ENCODE results near the gene SYNPO2.
"Not testable (repeated sequence)": the region's sequence is repeated elsewhere in the genome, so short reads cannot be mapped to it uniquely, and the experiment has no call there.

The SYNPO2 gene

GRCh38 chr4:119038116-119038841, 149.6 kb downstream of the SYNPO2 start:
- ATAC-seq = peak; percentile 24 to 35

DNA sequence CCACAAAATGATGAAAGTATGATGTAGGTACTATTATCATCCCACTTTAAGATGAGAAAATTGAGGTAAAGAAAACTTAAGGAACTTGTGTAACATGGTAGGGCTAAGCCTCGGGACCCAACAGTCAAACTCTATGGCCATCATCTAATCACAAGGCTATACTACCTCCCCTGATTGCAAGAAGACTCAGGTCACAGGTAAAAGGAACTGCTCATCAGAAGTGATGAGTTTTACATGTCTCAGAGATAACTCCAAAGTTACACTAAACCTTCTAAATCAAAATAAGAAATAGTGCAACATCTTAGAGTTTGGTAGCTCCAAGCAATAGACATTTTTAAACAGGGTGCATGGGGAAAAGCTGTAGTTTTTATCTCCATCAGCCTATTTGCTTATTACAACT, 150.5 kb downstream of the SYNPO2 start:
- ATAC-seq = no peak

DNA sequence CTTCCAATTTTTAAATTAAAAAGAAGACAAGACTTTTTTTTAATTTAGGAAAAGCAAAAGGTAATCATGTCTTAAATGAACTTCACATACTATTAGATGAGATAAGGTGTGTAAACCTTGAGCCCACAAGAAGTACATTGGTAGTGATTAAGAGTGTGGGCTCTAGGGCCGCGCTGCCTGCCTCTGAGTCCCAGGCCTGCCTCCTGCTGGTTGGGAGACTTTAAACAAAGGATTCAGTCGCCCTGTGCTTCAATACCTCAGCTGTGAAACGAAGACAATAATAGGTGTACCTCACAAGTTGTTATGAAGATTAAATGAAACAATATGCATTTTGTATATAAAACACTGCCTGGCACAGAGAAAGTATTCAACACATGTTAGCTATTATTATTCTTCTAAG, 151.1 kb downstream of the SYNPO2 start:
- ATAC-seq = no peak

- no peak for ATAC-seq
Measured at GRCh38 chr4:119040261-119040660, 151.6 kb downstream of the SYNPO2 start.

DNA sequence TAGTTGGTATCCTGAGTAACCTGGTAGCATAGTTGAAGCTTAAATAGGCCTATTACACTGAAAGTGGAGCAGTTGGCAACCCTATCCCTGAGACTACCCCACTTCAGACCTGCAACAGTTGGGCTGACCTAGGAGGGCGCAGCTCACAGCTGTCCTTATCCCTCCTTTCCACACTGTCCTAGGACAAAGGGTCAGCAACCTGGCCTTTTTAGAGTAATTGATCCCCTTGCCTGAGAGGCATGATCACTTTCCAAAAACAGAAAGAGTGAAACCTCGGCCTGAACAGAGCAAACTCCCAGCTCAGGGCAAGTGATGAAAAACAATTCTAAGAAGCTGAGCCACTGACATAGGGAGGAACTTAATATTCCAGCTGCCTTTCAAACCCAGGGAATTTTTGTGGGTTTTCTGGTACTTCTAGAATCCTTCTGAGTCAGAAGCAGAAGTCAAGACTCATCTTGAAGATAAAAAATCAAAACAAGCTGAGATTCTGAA, 152.1 kb downstream of the SYNPO2 start:
- ATAC-seq = no peak

- no peak for ATAC-seq
Measured at GRCh38 chr4:119041396-119041795, 152.7 kb downstream of the SYNPO2 start.

- peak; percentile 69 for ATAC-seq
Measured at GRCh38 chr4:119041951-119042560, 153.4 kb downstream of the SYNPO2 start.

DNA sequence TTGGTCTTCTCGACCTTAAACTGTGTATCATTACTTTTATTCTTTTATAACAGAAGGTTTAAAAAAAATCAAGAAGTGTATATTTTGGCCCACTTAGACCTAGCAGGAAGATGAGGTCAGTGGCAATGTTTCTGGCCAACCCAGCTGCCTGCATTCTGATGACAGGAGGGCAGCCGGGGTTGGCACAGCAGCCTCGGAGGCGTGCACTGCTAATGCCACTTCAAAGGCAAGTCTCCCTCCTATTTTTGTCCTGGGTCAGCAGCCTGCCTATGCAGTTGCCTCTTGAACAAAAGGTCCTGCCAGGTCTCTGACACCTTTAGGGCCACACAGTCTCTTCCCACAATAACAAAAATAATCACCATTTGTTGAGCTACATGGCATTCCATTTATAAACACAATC, 157.6 kb downstream of the SYNPO2 start:
- ATAC-seq = no peak

DNA sequence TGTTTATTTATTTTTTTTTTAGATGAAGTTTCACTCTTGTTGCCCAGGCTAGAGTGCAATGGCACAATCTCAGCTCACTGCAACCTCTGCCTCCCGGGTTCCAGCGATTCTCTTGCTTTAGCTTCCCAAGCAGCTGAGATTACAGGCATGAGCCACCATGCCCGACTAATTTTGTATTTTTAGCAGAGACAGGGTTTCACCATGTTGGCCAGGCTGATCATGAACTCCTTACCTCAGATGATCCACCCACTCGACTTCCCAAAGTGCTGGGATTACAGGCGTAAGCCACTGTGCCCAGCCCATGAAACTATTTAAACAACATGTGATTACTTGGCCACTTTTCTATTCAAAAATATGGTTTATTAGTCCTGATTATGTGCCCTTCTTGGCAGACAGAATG, 158.4 kb downstream of the SYNPO2 start:
- ATAC-seq = not testable (repeated sequence)

DNA sequence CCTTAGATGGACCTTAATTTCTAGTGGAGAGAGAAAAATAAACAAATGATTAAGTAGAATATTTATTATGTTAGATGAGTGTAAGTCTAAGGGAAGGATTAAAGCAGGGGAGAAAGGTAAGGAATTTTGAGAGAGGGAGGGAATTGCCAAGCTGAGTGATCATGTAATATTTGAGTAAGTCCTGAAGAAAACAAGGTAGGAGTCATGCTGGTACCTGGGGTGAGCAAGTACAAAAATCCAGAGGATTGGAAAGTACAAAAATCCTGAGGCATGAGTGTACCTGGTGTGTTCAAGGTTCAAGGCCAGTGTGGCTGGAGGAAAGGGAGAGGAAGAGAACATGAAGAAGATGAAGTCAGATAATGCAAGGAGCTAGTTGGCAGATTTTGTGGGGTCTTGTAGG, 159.8 kb downstream of the SYNPO2 start:
- ATAC-seq = no peak

GRCh38 chr4:119049342-119049741, 160.7 kb downstream of the SYNPO2 start:
- no peak for ATAC-seq

DNA sequence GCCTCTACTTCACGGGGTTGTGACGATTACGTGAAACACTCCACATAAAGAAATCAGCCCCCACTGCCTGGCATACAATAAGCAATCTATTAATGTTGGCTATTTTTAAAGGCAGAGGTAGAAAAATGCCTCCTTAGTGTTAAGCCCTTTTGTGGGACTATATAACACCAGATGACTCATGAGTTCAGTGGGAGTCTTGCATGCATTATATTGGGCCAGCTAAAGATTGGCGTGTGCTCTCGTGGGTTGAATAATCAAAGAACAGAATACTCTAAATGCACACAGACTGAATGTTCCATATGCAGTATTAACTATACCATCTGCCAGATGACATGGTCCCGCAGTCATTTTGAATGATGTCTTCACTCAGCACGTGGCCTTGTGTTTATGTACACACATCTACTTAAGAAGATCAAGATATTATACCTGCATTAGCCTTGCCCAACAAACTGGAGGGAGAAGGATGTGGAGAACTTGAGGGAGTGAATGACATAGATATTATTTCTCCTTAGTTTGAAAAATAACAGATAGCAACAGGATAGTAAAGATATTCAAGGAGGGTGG, 162.0 kb downstream of the SYNPO2 start:
- no peak for ATAC-seq

DNA sequence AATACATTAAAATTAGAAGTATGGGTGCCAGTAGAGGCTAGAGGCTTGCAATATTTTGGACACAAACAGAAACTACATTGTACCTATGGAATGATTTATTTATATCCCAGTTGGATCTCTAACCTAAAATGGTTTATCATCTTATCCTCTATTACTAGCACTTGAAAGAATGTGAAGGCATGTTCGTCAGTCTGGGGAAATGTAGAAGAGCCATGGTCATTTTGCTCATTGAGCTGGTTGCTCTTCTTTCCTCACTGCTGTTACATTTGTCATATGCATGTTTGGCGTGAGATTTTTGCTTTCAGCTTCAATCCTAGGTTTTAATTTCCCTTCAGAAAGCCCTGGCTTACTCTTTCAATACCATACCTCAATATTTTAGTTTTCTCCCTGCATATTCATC, 164.6 kb downstream of the SYNPO2 start:
- no peak for ATAC-seq

- ATAC-seq = no peak
Measured at GRCh38 chr4:119053997-119054396, 165.3 kb downstream of the SYNPO2 start.

DNA sequence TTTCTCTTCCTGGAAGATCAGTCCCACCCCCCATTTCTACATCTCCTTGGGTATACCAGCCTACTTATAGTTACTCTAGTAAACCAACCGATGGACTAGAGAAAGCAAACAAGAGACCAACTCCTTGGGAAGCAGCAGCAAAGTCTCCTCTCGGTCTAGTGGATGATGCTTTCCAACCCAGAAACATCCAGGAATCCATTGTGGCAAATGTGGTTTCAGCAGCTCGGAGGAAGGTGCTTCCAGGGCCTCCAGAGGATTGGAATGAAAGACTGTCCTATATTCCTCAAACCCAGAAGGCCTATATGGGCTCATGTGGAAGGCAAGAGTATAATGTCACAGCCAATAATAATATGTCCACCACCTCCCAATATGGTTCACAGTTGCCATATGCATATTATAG, 168.8 kb downstream of the SYNPO2 start:
- ATAC-seq = no peak

- ATAC-seq = no peak
Measured at GRCh38 chr4:119059221-119059620, 170.6 kb downstream of the SYNPO2 start.

- not testable (repeated sequence) for ATAC-seq
Measured at GRCh38 chr4:119067125-119067524, 178.5 kb downstream of the SYNPO2 start.

GRCh38 chr4:119067670-119068360, 179.2 kb downstream of the SYNPO2 start:
- ATAC-seq = not testable (repeated sequence)

DNA sequence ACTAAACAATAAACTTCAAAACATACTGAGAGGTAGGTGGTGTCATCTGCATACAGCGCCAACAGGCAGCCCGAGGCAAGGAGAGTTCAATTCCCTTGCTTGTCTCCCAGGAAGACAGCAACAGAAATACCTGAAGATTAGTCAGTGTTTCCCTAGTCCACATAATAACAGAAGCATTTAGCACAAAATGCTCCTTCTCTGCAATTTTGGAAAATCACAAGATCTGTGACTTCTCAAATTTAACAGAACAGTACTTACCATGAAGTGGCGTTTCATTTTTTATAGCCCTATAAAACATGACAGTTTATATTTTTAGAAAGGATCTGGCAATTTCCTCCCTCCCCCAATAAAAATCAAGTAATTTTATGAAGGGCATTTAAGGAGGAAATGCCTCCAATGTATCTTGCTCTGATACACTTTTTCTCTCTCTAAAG, 179.9 kb downstream of the SYNPO2 start:
- ATAC-seq = no peak

DNA sequence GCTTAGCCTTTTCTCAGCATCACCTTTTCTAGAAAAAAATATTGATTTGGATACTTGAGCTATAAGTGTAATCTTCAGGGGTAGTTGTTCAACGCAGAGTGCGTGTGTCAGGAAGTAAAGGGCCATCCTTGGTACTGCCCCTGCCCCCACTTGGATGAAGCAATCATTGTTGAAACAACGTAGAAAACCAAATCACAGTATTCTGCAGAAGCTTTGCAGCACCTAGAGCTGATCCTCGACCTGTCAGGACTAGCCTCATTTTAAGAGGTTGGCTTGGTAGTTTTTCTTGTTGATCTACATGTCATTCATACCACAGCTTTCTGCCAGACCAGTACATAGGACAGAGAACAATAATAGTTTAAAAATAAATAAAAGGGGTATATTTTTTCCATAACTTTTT, 181.6 kb downstream of the SYNPO2 start:
- no peak for ATAC-seq

GRCh38 chr4:119080721-119081541, 192.3 kb downstream of the SYNPO2 start:
- ATAC-seq = no peak

DNA sequence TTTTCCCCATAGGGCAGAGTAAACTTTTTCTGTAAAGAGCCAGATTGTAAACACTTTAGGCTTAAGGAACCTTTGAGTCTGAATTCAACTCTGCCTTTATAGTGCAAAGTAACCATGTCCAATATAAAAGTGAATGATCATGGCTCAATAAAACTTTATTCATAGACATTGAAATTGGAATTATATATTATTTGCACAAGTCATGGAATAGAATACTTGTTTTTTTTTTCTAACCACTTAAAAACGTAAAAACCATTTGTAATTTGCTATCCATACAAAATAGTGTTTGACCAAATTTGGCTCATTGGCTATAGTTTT, 192.8 kb downstream of the SYNPO2 start:
- no peak for ATAC-seq

- ATAC-seq = no peak
Measured at GRCh38 chr4:119081943-119082342, 193.3 kb downstream of the SYNPO2 start.
